HCT116 (cell line): ENCODE data around the gene IRX6. TPM values are rescaled to one million over a fixed set of nuclear protein-coding genes. Genes with fewer than 3 reads are reported as not detected.

Experiments
- ATAC-seq: fragments of 200-7000 bp; cut with Tn5 transposase; 2 replicates; pipeline ENCODE4 v1.9.1; 2020; ENCODE audit warnings: mild to moderate bottlenecking, moderate library complexity
- BruUV-seq: library from RNA; stranded (reverse); fragments of 400-500 nt; replicated peaks from 2 replicates; lab custom pipeline; 2021; lab: Mats Ljungman, UMichigan
- CTCF ChIA-PET: fragments of 300-600 bp; sonication (Branson Sonifier 250); formaldehyde crosslinking; loops from one replicate; lab custom pipeline; 2021; ENCODE audit warnings: antibody characterized with exemption; lab: Charles Lee
- POLR2A ChIA-PET: fragments of 300-600, 350-600 bp; sonication (Branson Sonifier 250); formaldehyde crosslinking; loops from one replicate; lab custom pipeline; 2021; ENCODE audit warnings: antibody characterized with exemption; lab: Charles Lee
- RAD21 ChIA-PET, 2 experiments: fragments of 300-600 bp; sonication (Branson Sonifier 250); formaldehyde crosslinking; loops; one replicate each; lab custom pipeline; 2023; ENCODE audit warnings: low total read pairs in 2 of 2; ENCODE audit not compliant: uncharacterized antibody in 2 of 2, unreplicated experiment in 2 of 2, low non-redundant PET in 1 of 2; lab: Charles Lee
- DNase-seq: peaks from one replicate; pipeline ENCODE4 v3.0.0-alpha.2; 2010; ENCODE audit warnings: low read depth, low spot score
- H2AFZ ChIP-seq: fragments of 200-600 bp; shearing (Covaris generic), sonication (generic); 2 replicates; pipeline ENCODE4 v1.6.1; 2017; ENCODE audit warnings: low read depth, mixed run types, mixed read lengths, antibody characterized with exemption, low read length; ENCODE audit not compliant: poor library complexity, severe bottlenecking
- H3K27ac ChIP-seq: 2 replicates; pipeline ENCODE4 v1.5.1; 2012; ENCODE audit warnings: low read depth, low read length
- H3K27me3 ChIP-seq: fragments of 200-600 bp; sonication (generic); 2 replicates; pipeline ENCODE4 v1.6.1; 2016; ENCODE audit warnings: mixed run types, low read length, mixed read lengths; ENCODE audit not compliant: insufficient read depth
- H3K36me3 ChIP-seq, 2 experiments: fragments of 200-500 bp in 1 of 2; fragments of 200-600 bp in 1 of 2; sonication (Bioruptor generic) in 1 of 2; sonication (generic) in 1 of 2; 2 replicates each; pipeline versions ENCODE4 v1.5.1 to v1.6.1; 2014 to 2016; ENCODE audit warnings: low read length in 2 of 2, inconsistent platforms in 1 of 2, mixed read lengths in 1 of 2, mixed run types in 1 of 2; ENCODE audit not compliant: insufficient read depth in 2 of 2, control insufficient read depth in 1 of 2
- H3K4me1 ChIP-seq, 2 experiments: fragments of 200-600 bp in 1 of 2; sonication (generic) in 1 of 2; 2 replicates each; pipeline versions ENCODE4 v1.5.1 to v1.6.1; 2012 to 2017; ENCODE audit warnings: low read length in 2 of 2, inconsistent platforms in 1 of 2, mild to moderate bottlenecking in 1 of 2, mixed read lengths in 1 of 2, mixed run types in 1 of 2, moderate library complexity in 1 of 2; ENCODE audit not compliant: insufficient read depth in 2 of 2, control insufficient read depth in 1 of 2
- H3K4me2 ChIP-seq: fragments of 200-600 bp; sonication (generic); 2 replicates; pipeline ENCODE4 v1.6.1; 2017; ENCODE audit warnings: mixed run types, low read length, mixed read lengths
- H3K4me3 ChIP-seq, 2 experiments: fragments of 200-600 bp in 1 of 2; sonication (generic) in 1 of 2; replicated peaks in 1 of 2; 2 replicates each; pipeline ENCODE4 v1.5.1; 2011 to 2016; ENCODE audit warnings: low read length in 2 of 2, control low read depth in 1 of 2, low read depth in 1 of 2, mild to moderate bottlenecking in 1 of 2, mixed read lengths in 1 of 2, mixed run types in 1 of 2
- H3K79me2 ChIP-seq: fragments of 200-600 bp; sonication (generic); 2 replicates; pipeline ENCODE4 v1.6.1; 2017; ENCODE audit warnings: mild to moderate bottlenecking, mixed run types, low read length, moderate library complexity, mixed read lengths; ENCODE audit not compliant: insufficient read depth
- H3K9ac ChIP-seq: fragments of 200-600 bp; sonication (generic); 2 replicates; pipeline ENCODE4 v1.6.1; 2016; ENCODE audit warnings: low read length, mixed read lengths
- H3K9me2 ChIP-seq: fragments of 200-600 bp; sonication (generic), shearing (Covaris generic); 2 replicates; pipeline ENCODE4 v1.6.1; 2017; ENCODE audit warnings: mixed run types, mild to moderate bottlenecking, moderate library complexity; ENCODE audit not compliant: insufficient read depth
- H3K9me3 ChIP-seq, 2 experiments: fragments of 200-500 bp in 1 of 2; fragments of 200-600 bp in 1 of 2; sonication (Bioruptor generic) in 1 of 2; sonication (generic) in 1 of 2; 2 replicates each; pipeline ENCODE4 v1.6.1; 2014 to 2017; ENCODE audit warnings: low read length in 2 of 2, mixed read lengths in 2 of 2, inconsistent platforms in 1 of 2, low read depth in 1 of 2, mild to moderate bottlenecking in 1 of 2, mixed run types in 1 of 2, moderate library complexity in 1 of 2; ENCODE audit not compliant: control insufficient read depth in 1 of 2, insufficient read depth in 1 of 2
- H4K20me1 ChIP-seq: fragments of 200-600 bp; sonication (generic), shearing (Covaris generic); 2 replicates; pipeline ENCODE4 v1.6.1; 2017; ENCODE audit warnings: mixed run types, mild to moderate bottlenecking, moderate library complexity; ENCODE audit not compliant: insufficient read depth
- CEBPB ChIP-seq: IDR thresholded peaks from 2 replicates; pipeline ENCODE4 v1.6.1; 2012; ENCODE audit warnings: low read depth
- EGR1 ChIP-seq: IDR thresholded peaks from 2 replicates; pipeline ENCODE4 v1.6.1; 2012; ENCODE audit warnings: low read depth
- ELF1 ChIP-seq: IDR thresholded peaks from 2 replicates; pipeline ENCODE4 v1.6.1; 2012; ENCODE audit warnings: low read depth, borderline replicate concordance
- FOSL1 ChIP-seq: IDR thresholded peaks from 2 replicates; pipeline ENCODE4 v1.6.1; 2012; ENCODE audit warnings: low read depth
- POLR2A ChIP-seq: IDR thresholded peaks from 2 replicates; pipeline ENCODE4 v1.7.0; 2011; ENCODE audit warnings: borderline replicate concordance; ENCODE audit not compliant: insufficient read depth, insufficient read length; ENCODE audit errors: extremely low read depth
- POLR2AphosphoS5 ChIP-seq: IDR thresholded peaks from 2 replicates; pipeline ENCODE4 v1.6.1; 2011; ENCODE audit warnings: mild to moderate bottlenecking, low read depth, low read length, moderate library complexity
- RAD21 ChIP-seq: IDR thresholded peaks from 2 replicates; pipeline ENCODE4 v1.6.1; 2012; ENCODE audit warnings: low read depth, mild to moderate bottlenecking
- SP1 ChIP-seq: IDR thresholded peaks from 2 replicates; pipeline ENCODE4 v1.6.1; 2012; ENCODE audit warnings: low read depth
- SRF ChIP-seq: IDR thresholded peaks from 2 replicates; pipeline ENCODE4 v1.6.1; 2012; ENCODE audit warnings: low read depth
- ZFX ChIP-seq: fragments of 450-650 bp; IDR thresholded peaks from 2 replicates; pipeline ENCODE4 v1.6.1; 2017
- ZNF274 ChIP-seq: fragments of 200-500 bp; sonication (Bioruptor generic); IDR thresholded peaks from 2 replicates; pipeline ENCODE4 v1.6.1; 2014; ENCODE audit warnings: mild to moderate bottlenecking, low read depth, low read length, inconsistent platforms
- intact Hi-C: fragments of 100-400 bp; cut with micrococcal nuclease; formaldehyde crosslinking; loops from 2 replicates; pipeline ENCODE4 v1.10.0; 2022
- total RNA-seq: library from RNA; stranded (reverse); gene quantifications from one replicate; pipeline ENCODE4 v1.2.1, GENCODE V29; 2021; ENCODE audit not compliant: unreplicated experiment
- TF ChIP-seq, protein P1 (sequence below), 3 experiments: fragments of 200-600 bp in 1 of 3; sonication (generic) in 1 of 3; IDR thresholded peaks in 2 of 3; conservative IDR thresholded peaks in 1 of 3; 2 replicates each; pipeline ENCODE4 v1.5.1; 2012 to 2017; ENCODE audit warnings: low read depth in 2 of 3, low read length in 2 of 3, antibody characterized with exemption in 1 of 3, borderline replicate concordance in 1 of 3, control low read depth in 1 of 3, mild to moderate bottlenecking in 1 of 3, mixed read lengths in 1 of 3, mixed run types in 1 of 3, moderate library complexity in 1 of 3; ENCODE audit not compliant: insufficient read depth in 1 of 3
- TF ChIP-seq, protein P2 (sequence below): IDR thresholded peaks from 2 replicates; pipeline ENCODE4 v1.6.1; 2012

Gene IRX6
- total RNA-seq, 1 experiment from 2014 or later = not detected

DNA sequence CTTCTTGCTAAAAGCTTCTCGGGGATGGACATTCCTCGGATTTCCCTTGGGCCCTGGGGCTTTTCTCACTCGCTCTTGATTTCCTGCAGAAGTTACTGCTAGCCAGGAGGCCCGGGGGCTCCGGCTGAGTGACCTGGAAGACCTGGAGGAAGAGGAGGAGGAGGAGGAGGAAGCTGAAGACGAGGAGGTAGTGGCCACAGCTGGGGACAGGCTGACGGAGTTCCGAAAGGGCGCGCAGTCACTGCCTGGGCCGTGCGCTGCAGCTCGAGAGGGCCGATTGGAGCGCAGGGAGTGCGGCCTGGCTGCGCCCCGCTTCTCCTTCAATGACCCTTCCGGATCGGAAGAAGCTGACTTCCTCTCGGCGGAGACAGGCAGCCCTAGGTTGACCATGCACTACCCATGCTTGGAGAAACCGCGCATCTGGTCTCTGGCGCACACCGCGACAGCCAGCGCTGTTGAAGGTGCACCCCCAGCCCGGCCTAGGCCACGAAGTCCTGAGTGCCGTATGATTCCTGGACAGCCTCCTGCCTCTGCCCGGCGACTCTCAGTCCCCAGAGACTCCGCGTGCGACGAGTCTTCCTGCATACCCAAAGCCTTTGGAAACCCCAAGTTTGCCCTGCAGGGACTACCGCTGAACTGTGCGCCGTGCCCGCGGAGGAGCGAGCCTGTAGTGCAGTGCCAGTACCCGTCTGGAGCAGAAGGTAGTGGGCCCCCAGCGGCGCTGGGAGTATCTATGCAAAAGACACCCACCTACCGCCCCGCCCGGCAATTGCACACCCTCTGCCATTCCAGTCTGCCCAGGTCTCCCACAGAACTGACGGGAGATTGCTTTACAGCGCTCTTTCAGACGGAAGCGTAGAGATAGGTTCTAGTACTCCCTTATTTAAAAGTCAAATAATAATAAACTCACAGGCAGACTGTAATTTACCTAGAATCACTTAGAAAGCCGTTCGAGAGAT, 4.9 kb downstream of the IRX6 start:
- no peaks in the 10 kb centered on the region for H3K9me2 ChIP-seq
- intact Hi-C loops = no loop called here
- BruUV-seq = no TSS peak
- ATAC-seq = no peak
- DNase-seq = no peak
- no peaks in the 10 kb centered on the region for H4K20me1 ChIP-seq
- H3K4me3 ChIP-seq = no peak overlapping the region
- no peak overlapping the region for H2AFZ ChIP-seq
- no peaks in the 10 kb centered on the region for H3K9me3 ChIP-seq
- CTCF ChIA-PET = no interaction called here
- TF ChIP-seq, protein P1, sequence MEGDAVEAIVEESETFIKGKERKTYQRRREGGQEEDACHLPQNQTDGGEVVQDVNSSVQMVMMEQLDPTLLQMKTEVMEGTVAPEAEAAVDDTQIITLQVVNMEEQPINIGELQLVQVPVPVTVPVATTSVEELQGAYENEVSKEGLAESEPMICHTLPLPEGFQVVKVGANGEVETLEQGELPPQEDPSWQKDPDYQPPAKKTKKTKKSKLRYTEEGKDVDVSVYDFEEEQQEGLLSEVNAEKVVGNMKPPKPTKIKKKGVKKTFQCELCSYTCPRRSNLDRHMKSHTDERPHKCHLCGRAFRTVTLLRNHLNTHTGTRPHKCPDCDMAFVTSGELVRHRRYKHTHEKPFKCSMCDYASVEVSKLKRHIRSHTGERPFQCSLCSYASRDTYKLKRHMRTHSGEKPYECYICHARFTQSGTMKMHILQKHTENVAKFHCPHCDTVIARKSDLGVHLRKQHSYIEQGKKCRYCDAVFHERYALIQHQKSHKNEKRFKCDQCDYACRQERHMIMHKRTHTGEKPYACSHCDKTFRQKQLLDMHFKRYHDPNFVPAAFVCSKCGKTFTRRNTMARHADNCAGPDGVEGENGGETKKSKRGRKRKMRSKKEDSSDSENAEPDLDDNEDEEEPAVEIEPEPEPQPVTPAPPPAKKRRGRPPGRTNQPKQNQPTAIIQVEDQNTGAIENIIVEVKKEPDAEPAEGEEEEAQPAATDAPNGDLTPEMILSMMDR (IDR thresholded peaks at IDR 0.05 in 2 of 3, conservative IDR thresholded peaks at IDR 0.05 in 1 of 3; ENCODE audit: borderline replicate concordance in 1 of 3, insufficient read depth in 1 of 3, low read depth in 2 of 3, low read length in 2 of 3) = no peak
- TF ChIP-seq EGR1 (no peak), SP1 (no peak), ZNF274 (no peak), POLR2AphosphoS5 (no peak), POLR2A (no peak), CEBPB (no peak), RAD21 (no peak), FOSL1 (no peak), ELF1 (no peak), ZFX (no peak), SRF (no peak)
- TF ChIP-seq, protein P2, sequence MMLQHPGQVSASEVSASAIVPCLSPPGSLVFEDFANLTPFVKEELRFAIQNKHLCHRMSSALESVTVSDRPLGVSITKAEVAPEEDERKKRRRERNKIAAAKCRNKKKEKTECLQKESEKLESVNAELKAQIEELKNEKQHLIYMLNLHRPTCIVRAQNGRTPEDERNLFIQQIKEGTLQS = no peak
- H3K9ac ChIP-seq = no peak overlapping the region
- H3K27me3 ChIP-seq = peaks cover 15% of the 10 kb centered on the region; the same call in 1 of the 2 replicates
- no peaks in the 10 kb centered on the region for H3K79me2 ChIP-seq
- H3K4me2 ChIP-seq = no peak overlapping the region
- POLR2A ChIA-PET = no interaction called here
- H3K36me3 ChIP-seq = no peaks in the 10 kb centered on the region
- H3K4me1 ChIP-seq = no peaks in the 10 kb centered on the region
- H3K27ac ChIP-seq = no peak overlapping the region
- RAD21 ChIA-PET = no interaction called here
